Endothelial cell of umbilical vein (primary cell): Measurements from ENCODE around the gene ZNF621. TPM values are rescaled to one million over a fixed set of nuclear protein-coding genes. Genes with fewer than 3 reads are reported as not detected.

ENCODE experiments used
- BruUV-seq: library from RNA; stranded (reverse); fragments of 400-500 nt; replicated peaks from 2 replicates; lab custom pipeline; 2021; lab: Mats Ljungman, UMichigan
- CTCF ChIA-PET: fragments of 300-600, 350-600 bp; sonication (Branson Sonifier 250); formaldehyde crosslinking; loops from one replicate; lab custom pipeline; 2021; ENCODE audit warnings: antibody characterized with exemption, inconsistent platforms; lab: Charles Lee
- POLR2A ChIA-PET: fragments of 300-600, 350-600 bp; sonication (Branson Sonifier 250); formaldehyde crosslinking; loops from one replicate; lab custom pipeline; 2021; ENCODE audit warnings: antibody characterized with exemption, inconsistent platforms; lab: Charles Lee
- DNase-seq: peaks from one replicate; pipeline ENCODE4 v3.0.0-alpha.2; 2011; ENCODE audit warnings: low read depth, low spot score
- FAIRE-seq: peaks from 2 replicates; lab custom pipeline; 2011; peaks lifted over from hg19 to GRCh38; lab: Jason Lieb, UNC
- H2AFZ ChIP-seq: 2 replicates; pipeline ENCODE4 v1.6.0; 2012; ENCODE audit warnings: low read depth, low read length, control low read depth, inconsistent platforms
- H3K27ac ChIP-seq: 2 replicates; pipeline ENCODE4 v1.5.1; 2011; ENCODE audit warnings: low read depth, mild to moderate bottlenecking, control low read depth, low read length, moderate library complexity; ENCODE audit not compliant: insufficient read depth
- H3K27me3 ChIP-seq, 2 experiments: 2 replicates each; pipeline versions ENCODE4 v1.6.0 to v1.6.1; 2011; ENCODE audit warnings: low read length in 2 of 2, mixed read lengths in 1 of 2; ENCODE audit not compliant: control insufficient read depth in 2 of 2, insufficient read depth in 2 of 2
- H3K36me3 ChIP-seq, 2 experiments: 2 replicates in 1 of 2; 3 replicates in 1 of 2; pipeline ENCODE4 v1.5.1; 2011; ENCODE audit warnings: low read length in 2 of 2, mild to moderate bottlenecking in 1 of 2, moderate library complexity in 1 of 2; ENCODE audit not compliant: control insufficient read depth in 2 of 2, insufficient read depth in 2 of 2; ENCODE audit errors: extremely low read depth in 1 of 2
- H3K4me1 ChIP-seq: 3 replicates; pipeline ENCODE4 v1.5.1; 2011; ENCODE audit warnings: mild to moderate bottlenecking, low read length; ENCODE audit not compliant: control insufficient read depth, insufficient read depth; ENCODE audit errors: extremely low read depth
- H3K4me2 ChIP-seq: 2 replicates; pipeline ENCODE4 v1.6.1; 2011; ENCODE audit warnings: low read length, control low read depth, mixed read lengths; ENCODE audit not compliant: insufficient read depth
- H3K4me3 ChIP-seq, 3 experiments: fragments of 200-600 bp in 1 of 3; sonication (generic), shearing (Covaris generic) in 1 of 3; replicated peaks in 1 of 3; 2 replicates each; pipeline ENCODE4 v1.5.1; 2011 to 2016; ENCODE audit warnings: control low read depth in 3 of 3, low read length in 3 of 3, mild to moderate bottlenecking in 2 of 3, inconsistent platforms in 1 of 3, low read depth in 1 of 3, moderate library complexity in 1 of 3; ENCODE audit not compliant: insufficient read depth in 1 of 3
- H3K79me2 ChIP-seq: 2 replicates; pipeline ENCODE4 v1.6.0; 2012; ENCODE audit warnings: low read length, inconsistent platforms; ENCODE audit not compliant: control insufficient read depth, insufficient read depth
- H3K9ac ChIP-seq: replicated peaks from 2 replicates; pipeline ENCODE3; 2011; ENCODE audit warnings: low read length, control low read depth; ENCODE audit not compliant: insufficient read depth; ENCODE audit errors: extremely low read depth
- H3K9me1 ChIP-seq: replicated peaks from 3 replicates; pipeline ENCODE4 v1.6.0; 2011; ENCODE audit warnings: mild to moderate bottlenecking, low read length; ENCODE audit not compliant: control insufficient read depth, insufficient read depth; ENCODE audit errors: extremely low read depth
- H3K9me3 ChIP-seq: replicated peaks from 2 replicates; pipeline ENCODE4 v1.5.1; 2012; ENCODE audit warnings: low read length, inconsistent platforms; ENCODE audit not compliant: control insufficient read depth, insufficient read depth
- H4K20me1 ChIP-seq: replicated peaks from 2 replicates; pipeline ENCODE3; 2011; ENCODE audit warnings: mild to moderate bottlenecking, low read length; ENCODE audit not compliant: control insufficient read depth, insufficient read depth; ENCODE audit errors: extremely low read depth
- CTCF ChIP-seq, 2 donors: IDR thresholded peaks; 1 replicate in 1 of 2; 2 replicates in 1 of 2; pipeline ENCODE4 v1.5.1; 2011; ENCODE audit warnings: low read length in 2 of 2, mild to moderate bottlenecking in 2 of 2, moderate library complexity in 2 of 2, control low read depth in 1 of 2, inconsistent platforms in 1 of 2, low read depth in 1 of 2; ENCODE audit not compliant: insufficient read depth in 1 of 2; ENCODE audit errors: extremely low read depth in 1 of 2
- EZH2 ChIP-seq: IDR thresholded peaks from 2 replicates; pipeline ENCODE4 v1.6.1; 2012; ENCODE audit warnings: borderline replicate concordance, low read depth, mild to moderate bottlenecking, moderate library complexity, low read length, inconsistent platforms; ENCODE audit not compliant: severe bottlenecking
- FOS ChIP-seq: IDR thresholded peaks from 2 replicates; pipeline ENCODE4 v1.6.1; 2011; ENCODE audit warnings: mild to moderate bottlenecking, low read length, moderate library complexity, borderline replicate concordance; ENCODE audit not compliant: insufficient read depth
- GATA2 ChIP-seq: IDR thresholded peaks from 2 replicates; pipeline ENCODE4 v1.7.0; 2011; ENCODE audit warnings: low read depth, mild to moderate bottlenecking, moderate library complexity, mixed read lengths, low read length; ENCODE audit not compliant: insufficient read length, insufficient read depth
- JUN ChIP-seq: IDR thresholded peaks from 2 replicates; pipeline ENCODE4 v1.6.1; 2011; ENCODE audit warnings: borderline replicate concordance, low read depth; ENCODE audit not compliant: insufficient read length, insufficient read depth
- MAX ChIP-seq: IDR thresholded peaks from 2 replicates; pipeline ENCODE4 v1.6.1; 2011; ENCODE audit not compliant: insufficient read depth, insufficient read length
- MYC ChIP-seq: IDR thresholded peaks from one replicate; pipeline ENCODE4 v1.6.1; 2011; ENCODE audit warnings: mild to moderate bottlenecking, low read depth, low read length
- POLR2A ChIP-seq: IDR thresholded peaks from 2 replicates; pipeline ENCODE4 v1.6.1; 2012; ENCODE audit warnings: low read depth, mild to moderate bottlenecking, control low read depth, low read length
- POLR2AphosphoS5 ChIP-seq: IDR thresholded peaks from 2 replicates; pipeline ENCODE4 v1.6.1; 2012; ENCODE audit warnings: low read depth, mild to moderate bottlenecking, control low read depth, low read length, moderate library complexity; ENCODE audit not compliant: insufficient read depth
- dilution Hi-C: fragments of 300-500 bp; cut with MboI; formaldehyde crosslinking; loops from one replicate; pipeline ENCODE4 v1.15.0; 2019; ENCODE audit warnings: low sequenced_read_pairs; ENCODE audit not compliant: extremely low pct_ligation_motif_present
- intact Hi-C: fragments of 100-400 bp; cut with micrococcal nuclease; formaldehyde crosslinking; loops from one replicate; pipeline ENCODE4 v1.10.0; 2022
- polyA plus RNA-seq, 4 experiments: library from polyadenylated mRNA; depleted of rRNA in 3 of 4; stranded (reverse) in 3 of 4; unstranded in 1 of 4; fragments of >200 nt; gene quantifications; 2 replicates each; pipeline versions ENCODE4 v1.2.1 to v1.2.3, GENCODE V29; 2011 to 2012; ENCODE audit warnings: missing spikeins in 1 of 4
- total RNA-seq: library from RNA; stranded (reverse); gene quantifications from 2 replicates; pipeline ENCODE4 v1.2.3, GENCODE V29; 2021

Gene ZNF621
- total and polyA plus RNA-seq, 2 donors (not counting 3 experiments of a cell fraction or from before 2014, with no cell fraction given) = 8.5 to 22.5 TPM

GRCh38 chr3:40502034-40502433 lies 22.7 kb upstream of the ZNF621 start:
- Histone ChIP-seq H4K20me1 (no peaks in the 10 kb centered on the region), H3K79me2 (no peaks in the 10 kb centered on the region), H3K4me2 (no peak overlapping the region), H3K4me1 (peaks cover 19% of the 10 kb centered on the region), H3K36me3 (no peaks in the 10 kb centered on the region), H2AFZ (no peak overlapping the region), H3K9me3 (no peaks in the 10 kb centered on the region), H3K4me3 (no peak overlapping the region), H3K27ac (no peak overlapping the region), H3K9me1 (no peaks in the 10 kb centered on the region), H3K27me3 (no peaks in the 10 kb centered on the region), H3K9ac (no peak overlapping the region)
- dilution Hi-C loops (no loop called here), intact Hi-C loops (loop anchor here (10.0 kb wide), 1 partner anchor 967 kb away; no protein-coding TSS in a partner anchor)
- ChIA-PET POLR2A (no interaction called here), CTCF (no interaction called here)
- DNase-seq = no peak
- no peak for FAIRE-seq
- no peak for TF ChIP-seq CTCF (IDR thresholded peaks at IDR 0.05; ENCODE audit: extremely low read depth in 1 of 2, insufficient read depth in 1 of 2, low read depth in 1 of 2, low read length in 2 of 2)
- TF ChIP-seq POLR2A = no peak
- no peak for TF ChIP-seq POLR2AphosphoS5
- TF ChIP-seq GATA2 = no peak
- no peak for TF ChIP-seq FOS
- no peak for TF ChIP-seq JUN
- TF ChIP-seq MAX = no peak
- TF ChIP-seq EZH2 = no peak
- no peak for TF ChIP-seq MYC
- BruUV-seq = no TSS peak
